Activated CD8-positive, alpha-beta memory T cell treated with anti-CD3 and anti-CD28 coated beads for 4 hours (primary cell): ENCODE results near the gene LSM10.
A peak's percentile ranks its signal among the peaks of the same experiment; 100 is the strongest.

Experiments
- DNase-seq, 2 donors: peaks; one replicate each; pipeline ENCODE4 v3.0.0-alpha.2; 2020; ENCODE audit warnings: low read depth in 2 of 2

The LSM10 gene

GRCh38 chr1:36397378-36398230 is at the start of gene LSM10:
LSM10 (minus strand) TSS chr1:36397908; CDS start chr1:36394129, 3,779 bp downstream.
- peak; percentile 74 to 81 for DNase-seq

GRCh38 chr1:36447450-36447849 is 49.7 kb upstream of the LSM10 start:
- no peak for DNase-seq

GRCh38 chr1:36446746-36447145 is 49.0 kb upstream of the LSM10 start:
- no peak for DNase-seq

- DNase-seq = no peak
Measured at GRCh38 chr1:36446271-36446670, 48.6 kb upstream of the LSM10 start.

- DNase-seq = no peak
Measured at GRCh38 chr1:36443297-36443696, 45.6 kb upstream of the LSM10 start.

GRCh38 chr1:36442337-36442736 is 44.6 kb upstream of the LSM10 start:
- no peak for DNase-seq

GRCh38 chr1:36440646-36441045 is 42.9 kb upstream of the LSM10 start:
- no peak for DNase-seq

GRCh38 chr1:36440044-36440443 is 42.3 kb upstream of the LSM10 start:
- no peak for DNase-seq

GRCh38 chr1:36438715-36439114 is 41.0 kb upstream of the LSM10 start:
- no peak for DNase-seq

- DNase-seq = no peak
Measured at GRCh38 chr1:36436821-36437220, 39.1 kb upstream of the LSM10 start.

GRCh38 chr1:36433102-36433501 is 35.4 kb upstream of the LSM10 start:
- DNase-seq = no peak

- no peak for DNase-seq
Measured at GRCh38 chr1:36432616-36433015, 34.9 kb upstream of the LSM10 start.

- DNase-seq = no peak
Measured at GRCh38 chr1:36425791-36426190, 28.1 kb upstream of the LSM10 start.

GRCh38 chr1:36421649-36422048 is 23.9 kb upstream of the LSM10 start:
- no peak for DNase-seq

- DNase-seq = peak; percentile 72 to 87
Measured at GRCh38 chr1:36420836-36421317, 23.2 kb upstream of the LSM10 start.

- no peak for DNase-seq
Measured at GRCh38 chr1:36420409-36420808, 22.7 kb upstream of the LSM10 start.

GRCh38 chr1:36419569-36419968 is 21.9 kb upstream of the LSM10 start:
- DNase-seq = no peak

GRCh38 chr1:36419140-36419539 is 21.4 kb upstream of the LSM10 start:
- DNase-seq = no peak

- DNase-seq = no peak
Measured at GRCh38 chr1:36417931-36418330, 20.2 kb upstream of the LSM10 start.

GRCh38 chr1:36415661-36416326 is 18.1 kb upstream of the LSM10 start:
- no peak for DNase-seq

GRCh38 chr1:36414384-36414783 is 16.7 kb upstream of the LSM10 start:
- DNase-seq = no peak

GRCh38 chr1:36411674-36412648 is 14.3 kb upstream of the LSM10 start:
- DNase-seq = no peak
